K562 (cell line): Measurements from ENCODE around the gene SOX12. TPM values are rescaled to one million over a fixed set of nuclear protein-coding genes. Genes with fewer than 3 reads are reported as not detected.

ENCODE experiments used
- AFF4 ChIP-seq: sonication (generic); formaldehyde crosslinking; IDR thresholded peaks from 2 replicates; pipeline ENCODE4 v1.8.0; 2023; ENCODE audit warnings: mild to moderate bottlenecking, missing genetic modification reagents
- CEBPZ ChIP-seq: fragments of 150-350 bp; IDR thresholded peaks from 2 replicates; pipeline ENCODE4 v1.6.1; 2014; ENCODE audit warnings: low read depth, mild to moderate bottlenecking, low read length, borderline replicate concordance
- CSDE1 ChIP-seq, 2 experiments: fragments of 450-650 bp; IDR thresholded peaks; 2 replicates each; pipeline ENCODE4 v1.6.1; 2016; ENCODE audit warnings: mild to moderate bottlenecking in 1 of 2
- ELF4 ChIP-seq: fragments of 450-650 bp; formaldehyde crosslinking; IDR thresholded peaks from 2 replicates; pipeline ENCODE4 v1.4.0; 2022; ENCODE audit warnings: missing genetic modification characterization
- ELK1 ChIP-seq: sonication (generic); formaldehyde crosslinking; IDR thresholded peaks from 2 replicates; pipeline ENCODE4 v1.8.1; 2022; ENCODE audit warnings: missing genetic modification reagents
- ESRRA ChIP-seq: fragments of 450-650 bp; IDR thresholded peaks from 2 replicates; pipeline ENCODE4 v1.6.1; 2014; ENCODE audit warnings: low read depth, mild to moderate bottlenecking, moderate library complexity, borderline replicate concordance
- GABPA ChIP-seq: fragments of 200-800 bp; sonication (Bioruptor generic); conservative IDR thresholded peaks from 2 replicates; pipeline ENCODE4 v1.6.1; 2016; ENCODE audit warnings: low read depth, missing genetic modification characterization, missing compliant biosample characterization
- HNRNPH1 ChIP-seq: fragments of 200-400 bp; formaldehyde crosslinking; optimal IDR thresholded peaks from 2 replicates; pipeline ENCODE3; 2017; ENCODE audit warnings: low read depth, mild to moderate bottlenecking, low read length, moderate library complexity
- MEF2A ChIP-seq: IDR thresholded peaks from 2 replicates; pipeline ENCODE4 v1.6.1; 2011; ENCODE audit warnings: low read depth, mild to moderate bottlenecking, low read length, moderate library complexity; ENCODE audit not compliant: control insufficient read depth
- MEF2D ChIP-seq: conservative IDR thresholded peaks from 2 replicates; pipeline ENCODE4 v1.6.1; 2016; ENCODE audit warnings: low read depth, missing genetic modification characterization, missing compliant biosample characterization
- NFE2L1 ChIP-seq: fragments of 450-650 bp; IDR thresholded peaks from 2 replicates; pipeline ENCODE4 v1.6.1; 2016; ENCODE audit warnings: missing genetic modification characterization, low read depth, mild to moderate bottlenecking, missing compliant biosample characterization, moderate library complexity, borderline replicate concordance
- NR0B1 ChIP-seq: fragments of 450-650 bp; IDR thresholded peaks from one replicate; pipeline ENCODE4 v1.6.1; 2018; ENCODE audit warnings: mild to moderate bottlenecking, moderate library complexity; ENCODE audit not compliant: partially characterized antibody
- THRAP3 ChIP-seq: fragments of 450-650 bp; IDR thresholded peaks from 2 replicates; pipeline ENCODE4 v1.6.1; 2016; ENCODE audit warnings: mild to moderate bottlenecking, inconsistent platforms, borderline replicate concordance
- ZBTB17 ChIP-seq: fragments of 450-650 bp; formaldehyde crosslinking; IDR thresholded peaks from 2 replicates; pipeline ENCODE4 v1.4.0; 2020; ENCODE audit warnings: mild to moderate bottlenecking
- ZNF197 ChIP-seq: fragments of 200-800 bp; sonication (Bioruptor generic); IDR thresholded peaks from 2 replicates; pipeline ENCODE4 v1.6.1; 2016; ENCODE audit warnings: low read depth, missing genetic modification characterization, missing compliant biosample characterization
- polyA plus RNA-seq, 8 experiments: library from polyadenylated mRNA; depleted of rRNA in 4 of 8; stranded (reverse) in 5 of 8; unstranded in 3 of 8; fragments of >200 nt; fragmentation: Nextera tagmentation in 2 of 8; fragmentation: Illumina TruSeq in 1 of 8; extraction: Ambion mirVana in 2 of 8; extraction: Trizol in 1 of 8; gene quantifications; 2 replicates each; pipeline versions ENCODE4 v1.2.1 to v1.2.3, GENCODE V29; 2011 to 2014; ENCODE audit warnings: inconsistent platforms in 1 of 8, missing spikeins in 1 of 8
- total RNA-seq, 7 experiments: library from RNA; depleted of rRNA in 6 of 7; stranded (reverse); fragments of >200 nt in 6 of 7; fragmentation: Illumina TruSeq in 2 of 7; extraction: Trizol in 2 of 7; gene quantifications; 2 replicates each; pipeline versions ENCODE4 v1.2.1 to v1.2.3, GENCODE V29; 2011 to 2021; ENCODE audit warnings: low replicate concordance in 1 of 7

SOX12 gene
- total and polyA plus RNA-seq, 9 of the 15 experiments (the other 6 are each of a cell fraction or from before 2014, with no cell fraction given): 0.42 to 26.3 (median 2.6) TPM

- TF ChIP-seq AFF4 (CRISPR knock-in tag) (no peak), HNRNPH1 (no peak), ELK1 (CRISPR knock-in tag) (no peak), ZNF197 (CRISPR knock-in tag) (peak; percentile 77; the same call in 1 of the 2 replicates), NFE2L1 (tag) (no peak), ZBTB17 (peak; percentile 75), ELF4 (0 out of 2 replicates have a peak, but pooled peaks have one; percentile 36), NR0B1 (no peak), CSDE1 (IDR thresholded peaks at IDR 0.05) (no peak), MEF2D (tag) (peak; percentile 73; the same call in 1 of the 2 replicates), GABPA (tag) (peak; percentile 67), ESRRA (peak; percentile 78), MEF2A (no peak), THRAP3 (no peak), CEBPZ (no peak)
Measured at GRCh38 chr20:362271-363254, 37.2 kb downstream of the SOX12 start (continued).
